H1 (cell line): ENCODE measurements around the gene PMF1. TPM values are rescaled to one million over a fixed set of nuclear protein-coding genes. Genes with fewer than 3 reads are reported as not detected.

Experiments
- CTCF ChIA-PET: fragments of 300-600 bp; sonication (Branson Sonifier 250); formaldehyde crosslinking; loops from one replicate; lab custom pipeline; 2021; ENCODE audit not compliant: partially characterized antibody; lab: Charles Lee
- POLR2A ChIA-PET: fragments of 300-600 bp; sonication (Branson Sonifier 250); formaldehyde crosslinking; loops from one replicate; lab custom pipeline; 2021; ENCODE audit warnings: inconsistent platforms; ENCODE audit not compliant: partially characterized antibody; lab: Charles Lee
- DNase-seq, 2 experiments: peaks; one replicate each; pipeline versions ENCODE4 v3.0.0 to v3.0.0-alpha.2; 2010 to 2022; ENCODE audit warnings: low spot score in 2 of 2, low read depth in 1 of 2, mixed read lengths in 1 of 2
- FAIRE-seq: peaks from 2 replicates; lab custom pipeline; 2011; peaks lifted over from hg19 to GRCh38; lab: Jason Lieb, UNC
- H2AFZ ChIP-seq: 2 replicates; pipeline ENCODE4 v1.8.1; 2012; ENCODE audit warnings: low read length, inconsistent platforms
- H2AK5ac ChIP-seq: 2 replicates; pipeline ENCODE4 v1.6.1; 2013; ENCODE audit warnings: low read depth, low read length
- H2BK120ac ChIP-seq: replicated peaks from 2 replicates; pipeline ENCODE3; 2013; ENCODE audit warnings: low read depth, low read length, inconsistent platforms
- H2BK12ac ChIP-seq: 2 replicates; pipeline ENCODE4 v1.6.1; 2013; ENCODE audit warnings: low read depth, low read length
- H2BK15ac ChIP-seq: 2 replicates; pipeline ENCODE4 v1.6.1; 2013; ENCODE audit warnings: low read length
- H2BK20ac ChIP-seq: 2 replicates; pipeline ENCODE4 v1.6.1; 2013; ENCODE audit warnings: low read length
- H2BK5ac ChIP-seq: 2 replicates; pipeline ENCODE4 v1.6.1; 2013; ENCODE audit warnings: low read depth, low read length
- H3K14ac ChIP-seq: 2 replicates; pipeline ENCODE4 v1.6.1; 2013; ENCODE audit warnings: inconsistent platforms; ENCODE audit not compliant: insufficient read length
- H3K18ac ChIP-seq: 2 replicates; pipeline ENCODE4 v1.6.1; 2013; ENCODE audit warnings: low read length; ENCODE audit errors: extremely low read depth
- H3K23ac ChIP-seq: 2 replicates; pipeline ENCODE4 v1.6.1; 2013; ENCODE audit warnings: inconsistent platforms; ENCODE audit not compliant: insufficient read length
- H3K23me2 ChIP-seq: 2 replicates; pipeline ENCODE4 v1.6.1; 2013; ENCODE audit warnings: low read depth, low read length
- H3K27ac ChIP-seq: 2 replicates; pipeline ENCODE4 v1.6.1; 2011; ENCODE audit warnings: low read depth, low read length, inconsistent platforms
- H3K27me3 ChIP-seq, 4 experiments: replicated peaks in 1 of 4; 1 replicate in 1 of 4; 2 replicates in 3 of 4; pipeline versions ENCODE4 v1.6.1 to v1.8.1; 2011 to 2013; ENCODE audit warnings: low read length in 3 of 4, mild to moderate bottlenecking in 3 of 4, inconsistent platforms in 2 of 4, mixed read lengths in 2 of 4, moderate library complexity in 1 of 4; ENCODE audit not compliant: control insufficient read depth in 3 of 4, insufficient read depth in 3 of 4; ENCODE audit errors: extremely low read depth in 1 of 4
- H3K36me3 ChIP-seq, 4 experiments: 2 replicates each; pipeline versions ENCODE4 v1.6.1 to v1.8.1; 2011 to 2013; ENCODE audit warnings: mild to moderate bottlenecking in 4 of 4, low read length in 3 of 4, moderate library complexity in 2 of 4, control low read depth in 1 of 4, inconsistent platforms in 1 of 4; ENCODE audit not compliant: insufficient read depth in 4 of 4, control insufficient read depth in 2 of 4
- H3K4ac ChIP-seq: replicated peaks from 2 replicates; pipeline ENCODE3; 2013; ENCODE audit warnings: low read length, low read depth, mixed read lengths, inconsistent platforms; ENCODE audit not compliant: insufficient read length
- H3K4me1 ChIP-seq, 4 experiments: replicated peaks in 1 of 4; 1 replicate in 1 of 4; 2 replicates in 3 of 4; pipeline versions ENCODE4 v1.6.1 to v1.8.1; 2011 to 2013; ENCODE audit warnings: low read length in 3 of 4, inconsistent platforms in 2 of 4, mixed read lengths in 1 of 4; ENCODE audit not compliant: insufficient read depth in 4 of 4, control insufficient read depth in 3 of 4
- H3K4me2 ChIP-seq, 2 experiments: 2 replicates each; pipeline versions ENCODE4 v1.6.1 to v1.8.1; 2011 to 2013; ENCODE audit warnings: low read depth in 2 of 2, low read length in 2 of 2, control low read depth in 1 of 2, inconsistent platforms in 1 of 2, mild to moderate bottlenecking in 1 of 2; ENCODE audit not compliant: insufficient read depth in 1 of 2
- H3K4me3 ChIP-seq, 4 experiments: fragments of 200-600, 300-600 bp in 1 of 4; sonication (generic), shearing (Covaris generic), sonication (Bioruptor Twin) in 1 of 4; 2 replicates each; pipeline versions ENCODE4 v1.5.1 to v1.8.1; 2011 to 2016; ENCODE audit warnings: low read length in 4 of 4, low read depth in 3 of 4, control low read depth in 2 of 4, inconsistent platforms in 2 of 4, mild to moderate bottlenecking in 2 of 4, mixed read lengths in 1 of 4, moderate library complexity in 1 of 4; ENCODE audit not compliant: insufficient read depth in 2 of 4; ENCODE audit errors: extremely low read depth in 1 of 4
- H3K56ac ChIP-seq: replicated peaks from 2 replicates; pipeline ENCODE3; 2013; ENCODE audit warnings: low read depth, mild to moderate bottlenecking, mixed read lengths, low read length, inconsistent platforms; ENCODE audit not compliant: insufficient read length
- H3K79me1 ChIP-seq: 2 replicates; pipeline ENCODE4 v1.6.1; 2013; ENCODE audit warnings: low read depth, low read length, control low read depth
- H3K79me2 ChIP-seq, 2 experiments: 2 replicates each; pipeline versions ENCODE4 v1.6.1 to v1.8.1; 2012 to 2013; ENCODE audit warnings: low read length in 2 of 2, mild to moderate bottlenecking in 2 of 2, inconsistent platforms in 1 of 2; ENCODE audit not compliant: insufficient read depth in 2 of 2, control insufficient read depth in 1 of 2
- H3K9ac ChIP-seq, 4 experiments: replicated peaks in 1 of 4; 1 replicate in 1 of 4; 2 replicates in 3 of 4; pipeline versions ENCODE4 v1.6.1 to v1.8.1; 2011 to 2013; ENCODE audit warnings: low read depth in 3 of 4, low read length in 3 of 4, control low read depth in 2 of 4, mild to moderate bottlenecking in 2 of 4, moderate library complexity in 2 of 4, inconsistent platforms in 1 of 4; ENCODE audit errors: extremely low read depth in 1 of 4
- H3K9me3 ChIP-seq, 2 experiments: 2 replicates each; pipeline versions ENCODE4 v1.6.1 to v1.8.1; 2012 to 2013; ENCODE audit warnings: mild to moderate bottlenecking in 2 of 2, moderate library complexity in 2 of 2, control low read depth in 1 of 2, inconsistent platforms in 1 of 2, low read depth in 1 of 2, low read length in 1 of 2, mixed read lengths in 1 of 2; ENCODE audit not compliant: insufficient read depth in 2 of 2
- H4K20me1 ChIP-seq, 2 experiments: replicated peaks in 1 of 2; 2 replicates each; pipeline versions ENCODE3 to v1.8.1; 2011 to 2013; ENCODE audit warnings: inconsistent platforms in 2 of 2, low read length in 2 of 2, mild to moderate bottlenecking in 1 of 2; ENCODE audit not compliant: insufficient read depth in 2 of 2, control insufficient read depth in 1 of 2
- H4K5ac ChIP-seq: 2 replicates; pipeline ENCODE4 v1.6.1; 2013; ENCODE audit warnings: low read length, low read depth, mixed read lengths, inconsistent platforms; ENCODE audit not compliant: insufficient read length
- H4K8ac ChIP-seq: 2 replicates; pipeline ENCODE4 v1.8.0; 2013; ENCODE audit warnings: mild to moderate bottlenecking, moderate library complexity, low read length, inconsistent platforms; ENCODE audit not compliant: insufficient read depth; ENCODE audit errors: extremely low read depth
- H4K91ac ChIP-seq: replicated peaks from 2 replicates; pipeline ENCODE3; 2013; ENCODE audit warnings: low read length, mixed read lengths, inconsistent platforms; ENCODE audit not compliant: insufficient read length
- ATF2 ChIP-seq: IDR thresholded peaks from 2 replicates; pipeline ENCODE4 v1.6.1; 2012; ENCODE audit warnings: low read length, inconsistent platforms
- ATF3 ChIP-seq: IDR thresholded peaks from 2 replicates; pipeline ENCODE4 v1.6.1; 2011; ENCODE audit warnings: low read depth, mild to moderate bottlenecking, low read length; ENCODE audit not compliant: insufficient read depth
- BACH1 ChIP-seq: IDR thresholded peaks from 2 replicates; pipeline ENCODE4 v1.6.1; 2012; ENCODE audit warnings: low read length, improper control_type of control experiment
- BCL11A ChIP-seq, 2 experiments: IDR thresholded peaks; one replicate each; pipeline ENCODE4 v1.6.1; 2011; ENCODE audit warnings: low read depth in 2 of 2, low read length in 2 of 2, mild to moderate bottlenecking in 2 of 2
- EP300 ChIP-seq, 2 experiments: IDR thresholded peaks; 1 replicate in 1 of 2; 2 replicates in 1 of 2; pipeline ENCODE4 v1.6.1; 2011 to 2012; ENCODE audit warnings: low read depth in 2 of 2, low read length in 2 of 2, mild to moderate bottlenecking in 2 of 2, borderline replicate concordance in 1 of 2, inconsistent platforms in 1 of 2, moderate library complexity in 1 of 2
- HDAC6 ChIP-seq: IDR thresholded peaks from one replicate; pipeline ENCODE4 v1.7.1; 2012; ENCODE audit warnings: low read depth, mild to moderate bottlenecking, inconsistent platforms, low read length, moderate library complexity
- JUND ChIP-seq: IDR thresholded peaks from 2 replicates; pipeline ENCODE4 v1.6.1; 2011; ENCODE audit warnings: mild to moderate bottlenecking, improper control_type of control experiment, low read length
- RNF2 ChIP-seq: fragments of 200-900, 300-1000 bp; sonication (generic); IDR thresholded peaks from 2 replicates; pipeline ENCODE4 v1.7.1; 2016; ENCODE audit warnings: borderline replicate concordance, low read depth, mild to moderate bottlenecking, antibody characterized with exemption, low read length; ENCODE audit not compliant: poor library complexity, severe bottlenecking; ENCODE audit errors: missing control alignments
- SIRT6 ChIP-seq: IDR thresholded peaks from one replicate; pipeline ENCODE4 v1.7.1; 2012; ENCODE audit warnings: low read length, inconsistent platforms
- SRF ChIP-seq: IDR thresholded peaks from 2 replicates; pipeline ENCODE4 v1.6.1; 2011; ENCODE audit warnings: mild to moderate bottlenecking, low read depth, low read length, moderate library complexity
- YY1 ChIP-seq: IDR thresholded peaks from 2 replicates; pipeline ENCODE4 v1.6.1; 2011; ENCODE audit warnings: low read depth, mild to moderate bottlenecking, low read length
- WGBS, 2 experiments: shearing (Covaris generic) in 1 of 2; methylation state at CpG; one replicate each; pipeline versions ENCODE4 v1.1.6 to v1.1.7; 2013 to 2015; ENCODE audit warnings: low lambda C conversion rate in 2 of 2, mixed read lengths in 2 of 2, inconsistent platforms in 1 of 2, low coverage in 1 of 2, missing lambda C conversion rate in 1 of 2; ENCODE audit not compliant: insufficient replicate concordance in 2 of 2, insufficient coverage in 1 of 2, insufficient read length in 1 of 2; ENCODE audit errors: extremely low coverage in 1 of 2, missing lambda C conversion rate in 1 of 2; 5-methylcytosine and 5-hydroxymethylcytosine counted together
- polyA plus RNA-seq, 7 experiments: library from polyadenylated mRNA; depleted of rRNA in 3 of 7; stranded (reverse) in 5 of 7; unstranded in 2 of 7; fragments of >200 nt in 5 of 7; fragments of 200-250 nt in 2 of 7; gene quantifications; 1 replicate in 5 of 7; 2 replicates in 1 of 7; 4 replicates in 1 of 7; pipeline versions ENCODE4 v1.2.1 to v1.2.3, GENCODE V29; 2011 to 2013; ENCODE audit warnings: missing spikeins in 2 of 7, mixed read lengths in 2 of 7
- total RNA-seq: library from RNA; stranded (reverse); fragmentation: NEBNext Ultra II Directional; extraction: Animal tissue kit (Norgen Biotek cat#: 25700); gene quantifications from 2 replicates; pipeline ENCODE4 v1.2.1, GENCODE V29; 2021

PMF1 gene
- total and polyA plus RNA-seq, 2 of the 8 experiments (the other 6 are each of a cell fraction or from before 2014, with no cell fraction given): 113 to 296 TPM

GRCh38 chr1:156260896-156261295 lies 48.1 kb downstream of the PMF1 start:
- Histone ChIP-seq H2AK5ac (no peak overlapping the region), H3K4me2 (no peak overlapping the region)
- WGBS, 2 experiments: 91% methylated on average over 2 of the region's 2 CpGs; no CpG with 5 or more reads in 1 of the 2 experiments

More at GRCh38 chr1:156260896-156261295, 48.1 kb downstream of the PMF1 start:
- Histone ChIP-seq H4K20me1 (peaks cover 0 to 6% of the 10 kb centered on the region in 2 experiments), H4K8ac (no peak overlapping the region), H2BK20ac (no peak overlapping the region), H3K9ac (no peak overlapping the region), H3K23ac (no peak overlapping the region), H3K14ac (no peak overlapping the region), H2BK15ac (no peak overlapping the region), H4K5ac (no peak overlapping the region), H3K9me3 (peaks cover 0 to 2% of the 10 kb centered on the region in 2 experiments; a peak in 1 of 4 replicates), H3K23me2 (no peaks in the 10 kb centered on the region), H2BK12ac (no peak overlapping the region), H3K27me3 (no peaks in the 10 kb centered on the region), H2BK5ac (no peak overlapping the region; the same call in 1 of the 2 replicates), H2BK120ac (no peak overlapping the region), H3K56ac (no peak overlapping the region), H3K79me2 (no peaks in the 10 kb centered on the region), H3K79me1 (no peaks in the 10 kb centered on the region; the same call in 1 of the 2 replicates), H3K36me3 (peaks cover 56 to 91% (median 82%) of the 10 kb centered on the region in 4 experiments), H3K4ac (no peak overlapping the region), H3K4me3 (no peak overlapping the region), H3K4me1 (no peaks in the 10 kb centered on the region), H3K27ac (no peak overlapping the region), H3K18ac (no peak overlapping the region), H4K91ac (no peak overlapping the region), H2AFZ (no peak overlapping the region)
- TF ChIP-seq SIRT6: no peak
- TF ChIP-seq JUND: no peak
- TF ChIP-seq ATF3: no peak
- no peak for TF ChIP-seq SRF
- no peak for TF ChIP-seq YY1
- no peak for TF ChIP-seq ATF2
- no peak for TF ChIP-seq EP300 (IDR thresholded peaks at IDR 0.05; ENCODE audit: borderline replicate concordance in 1 of 2, low read depth in 2 of 2, low read length in 2 of 2)
- no peak for TF ChIP-seq RNF2
- TF ChIP-seq BCL11A (IDR thresholded peaks at IDR 0.05; ENCODE audit: low read depth in 2 of 2, low read length in 2 of 2): no peak
- no peak for TF ChIP-seq HDAC6
- TF ChIP-seq BACH1: no peak
- DNase-seq: no peak
- no peak for FAIRE-seq
- CTCF ChIA-PET: interaction anchor here (1.5 to 47.2 kb wide), 7 partner anchors 9 to 120 kb away, joined by 3 to 1265 read pairs (median 11); partner anchors contain the start of genes PAQR6 and SEMA4A
- POLR2A ChIA-PET: interaction anchor here (0.6 to 5.3 kb wide), 10 partner anchors 8 to 66 kb away, joined by 3 to 30 read pairs (median 4); partner anchors contain the start of genes PAQR6 and SMG5
